ENCODE data around the gene DYNLRB1. TPM values are rescaled to one million over a fixed set of nuclear protein-coding genes. Genes with fewer than 3 reads are reported as not detected.
A peak's percentile ranks its signal among the peaks of the same experiment; 100 is the strongest.

The DYNLRB1 gene
- total RNA-seq, 2 donors from 2014 or later, result 115 TPM

- DNase-seq (no peak), ATAC-seq (no peak)
- intact Hi-C loops (cut with DNase I, micrococcal nuclease), result no loop called here
These were observed 53.4 kb downstream of the DYNLRB1 start for GRCh38 chr20:34569598-34569997.

- no peak for ATAC-seq
- no peak for DNase-seq
- intact Hi-C loops (cut with DNase I, micrococcal nuclease), result no loop called here
These were observed 54.7 kb downstream of the DYNLRB1 start for GRCh38 chr20:34570859-34571306.

- ATAC-seq (no peak), DNase-seq (no peak)
- intact Hi-C loops (cut with DNase I, micrococcal nuclease), result no loop called here
These were observed 55.5 kb downstream of the DYNLRB1 start for GRCh38 chr20:34571753-34572152.

GRCh38 chr20:34573541-34574300 is 57.5 kb downstream of the DYNLRB1 start:
- ATAC-seq, result no peak
- DNase-seq, result no peak
- intact Hi-C loops (cut with DNase I, micrococcal nuclease), result no loop called here

GRCh38 chr20:34574426-34574825 is 58.2 kb downstream of the DYNLRB1 start:
- no peak for DNase-seq
- intact Hi-C loops (cut with DNase I, micrococcal nuclease), result no loop called here

GRCh38 chr20:34574861-34575260 is 58.6 kb downstream of the DYNLRB1 start:
- no peak for DNase-seq
- intact Hi-C loops (cut with DNase I, micrococcal nuclease), result no loop called here
- ATAC-seq, result no peak

More at GRCh38 chr20:34574426-34574825, 58.2 kb downstream of the DYNLRB1 start:
- no peak for ATAC-seq

GRCh38 chr20:34575271-34575670 is 59.0 kb downstream of the DYNLRB1 start:
- intact Hi-C loops (cut with DNase I, micrococcal nuclease), result no loop called here
- DNase-seq (no peak), ATAC-seq (no peak)

- ATAC-seq (no peak), DNase-seq (no peak)
- intact Hi-C loops (cut with DNase I, micrococcal nuclease), result no loop called here
These were observed 59.5 kb downstream of the DYNLRB1 start for GRCh38 chr20:34575756-34576155.

GRCh38 chr20:34577061-34577460 is 60.8 kb downstream of the DYNLRB1 start:
- intact Hi-C loops (cut with DNase I, micrococcal nuclease), result no loop called here

GRCh38 chr20:34578025-34578424 is 61.8 kb downstream of the DYNLRB1 start:
- intact Hi-C loops (cut with DNase I, micrococcal nuclease), result no loop called here
- ATAC-seq (no peak), DNase-seq (no peak)

More at GRCh38 chr20:34577061-34577460, 60.8 kb downstream of the DYNLRB1 start:
- DNase-seq (no peak), ATAC-seq (no peak)

- DNase-seq (no peak), ATAC-seq (no peak)
- intact Hi-C loops (cut with DNase I, micrococcal nuclease), result no loop called here
These were observed 62.3 kb downstream of the DYNLRB1 start for GRCh38 chr20:34578521-34578920.

GRCh38 chr20:34579191-34579978 is 63.2 kb downstream of the DYNLRB1 start:
- DNase-seq (peak; percentile 76 to 85), ATAC-seq (peak; percentile 88)
- intact Hi-C loops (cut with DNase I, micrococcal nuclease), result no loop called here

- intact Hi-C loops (cut with DNase I, micrococcal nuclease), result no loop called here
- peak; percentile 82 for ATAC-seq
- peak; percentile 61 to 78 for DNase-seq
These were observed 64.0 kb downstream of the DYNLRB1 start for GRCh38 chr20:34579979-34580940.

- peak in 1 of 2 donors; percentile 29 for DNase-seq
- intact Hi-C loops (cut with DNase I, micrococcal nuclease), result no loop called here
- ATAC-seq, result peak; percentile 10
These were observed 65.3 kb downstream of the DYNLRB1 start for GRCh38 chr20:34581341-34582184.

- no peak for ATAC-seq
- DNase-seq, result no peak
- intact Hi-C loops (cut with DNase I, micrococcal nuclease), result no loop called here
These were observed 66.0 kb downstream of the DYNLRB1 start for GRCh38 chr20:34582221-34582620.

GRCh38 chr20:34582911-34583310 is 66.7 kb downstream of the DYNLRB1 start:
- intact Hi-C loops (cut with DNase I, micrococcal nuclease), result no loop called here
- DNase-seq (no peak), ATAC-seq (peak; percentile 0)

GRCh38 chr20:34583544-34583943 is 67.3 kb downstream of the DYNLRB1 start:
- ATAC-seq (peak; percentile 28), DNase-seq (no peak)
- intact Hi-C loops (cut with DNase I, micrococcal nuclease), result no loop called here

GRCh38 chr20:34585019-34585418 is 68.8 kb downstream of the DYNLRB1 start:
- ATAC-seq, result no peak
- no peak for DNase-seq
- intact Hi-C loops (cut with DNase I, micrococcal nuclease), result no loop called here

Measured in left colon (tissue), 2 donors.